ENCODE data around the gene ANK3.

- TF ChIP-seq POLR2A (IDR thresholded peaks at IDR 0.05) = no peak
- no peak for TF ChIP-seq CTCF (IDR thresholded peaks at IDR 0.05)
Measured at GRCh38 chr10:60374836-60375235, 14.8 kb downstream of the ANK3 start.
